Heart left ventricle (tissue), 13 donors: ENCODE results near the gene GRIN1.

Source experiments
- CTCF ChIP-seq, 12 donors: fragments of 200-600 bp; sonication (generic) in 4 of 12; IDR thresholded peaks; one replicate each; pipeline versions ENCODE4 v1.5.0 to v1.8.0; 2018 to 2022; ENCODE audit warnings: antibody characterized with exemption in 12 of 12, mild to moderate bottlenecking in 5 of 12
- POLR2A ChIP-seq, 2 donors: fragments of 450-650 bp; IDR thresholded peaks; one replicate each; pipeline ENCODE4 v1.6.1; 2017; ENCODE audit warnings: antibody characterized with exemption in 2 of 2, mild to moderate bottlenecking in 2 of 2, moderate library complexity in 2 of 2
- donor health status: ischemic (EF 13 %, LVEDD 7.1; RV severe dilation, severe dysfunction).
- donor health status: DM: no; HTN: yes; CAD: no.
- donor health status: DM: no; HTN: no; CAD: no.
- donor health status: ischemic (EF 25% LVEDD 6.9; RV normal size, moderate dysfunction).
- donor health status: ischemic (EF 25% LVEDD 5.7; RV mildly dilated, moderate dysfunction).
- donor health status: ischemic (EF 35%, LVEDD 5.7; RV mildly dilated, moderate dysfunction).
- donor health status: nonischemic (EF 11% LVEDD 7.7; RV severe dilation, severe dysfunction).
- donor health status: DM: yes; HTN: yes; CAD: no.
- donor health status: PGD.
- donor health status: ischemic (EF 29% LVEDD 5.4; RV normal size, mild dysfunction).
- donor health status: nonischemic (EF 23%, LVEDD 6.1; RV moderate dilation, normal function).

DNA sequence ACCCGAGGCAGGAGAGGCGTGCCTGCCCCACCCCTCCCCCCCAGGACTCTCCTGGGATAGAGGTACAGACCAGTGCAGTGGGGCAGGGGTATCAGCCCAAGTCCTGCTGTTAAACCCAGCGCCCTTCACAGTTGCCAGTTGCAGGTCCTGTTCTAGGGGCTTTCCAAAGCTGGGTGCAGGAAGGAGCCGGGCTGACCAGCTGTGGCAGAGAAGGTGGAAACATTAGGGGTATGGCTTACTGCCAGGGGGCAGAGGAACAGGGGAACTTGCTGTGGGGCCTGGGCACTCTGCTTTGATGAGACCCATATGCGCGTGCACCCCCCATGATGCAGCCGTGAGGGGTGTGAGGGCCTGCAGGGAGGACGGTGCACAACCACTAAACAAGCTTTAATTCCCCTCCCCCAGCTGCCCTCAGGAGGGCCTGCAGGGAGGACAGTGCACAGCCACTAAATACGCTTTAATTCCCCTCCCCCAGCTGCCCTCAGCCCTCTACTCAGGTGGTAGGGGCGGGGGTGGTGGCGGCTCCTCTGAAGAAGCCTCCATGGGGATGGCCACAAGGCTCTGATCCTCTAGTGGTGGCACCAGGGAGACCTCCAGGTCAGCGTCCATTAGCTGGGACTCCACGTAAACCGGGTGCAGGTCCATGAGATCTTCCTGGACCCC lies 31.7 kb downstream of the GRIN1 start:
- TF ChIP-seq CTCF (IDR thresholded peaks at IDR 0.05) (no peak), POLR2A (IDR thresholded peaks at IDR 0.05) (no peak)
